Measurements from ENCODE around the gene KIAA0040.

KIAA0040 gene

GRCh38 chr1:175200678-175201521 is 8.3 kb upstream of the KIAA0040 start:
- no peak for DNase-seq (ENCODE audit: low read depth)

GRCh38 chr1:175198332-175198731 is 5.8 kb upstream of the KIAA0040 start:
- DNase-seq (ENCODE audit: low read depth): no peak

GRCh38 chr1:175197531-175197930 is 5.0 kb upstream of the KIAA0040 start:
- no peak for DNase-seq (ENCODE audit: low read depth)

GRCh38 chr1:175195798-175196197 is 3.2 kb upstream of the KIAA0040 start:
- DNase-seq (ENCODE audit: low read depth): no peak

- no peak for DNase-seq (ENCODE audit: low read depth)
Observed at GRCh38 chr1:175195281-175195680, 2.7 kb upstream of the KIAA0040 start.

- no peak for DNase-seq (ENCODE audit: low read depth)
Observed at GRCh38 chr1:175193527-175193910, 943 bp upstream of the KIAA0040 start.

- no peak for DNase-seq (ENCODE audit: low read depth)
Observed at GRCh38 chr1:175192111-175192629, 406 bp downstream of the KIAA0040 start.

- no peak for DNase-seq (ENCODE audit: low read depth)
Observed at GRCh38 chr1:175191659-175192058, 917 bp downstream of the KIAA0040 start.

- no peak for DNase-seq (ENCODE audit: low read depth)
Observed at GRCh38 chr1:175188936-175189335, 3.6 kb downstream of the KIAA0040 start.

GRCh38 chr1:175186433-175187160 is 6.0 kb downstream of the KIAA0040 start:
- no peak for DNase-seq (ENCODE audit: low read depth)

GRCh38 chr1:175185903-175186302 is 6.7 kb downstream of the KIAA0040 start:
- DNase-seq (ENCODE audit: low read depth): no peak

GRCh38 chr1:175183586-175183985 is 9.0 kb downstream of the KIAA0040 start:
- DNase-seq (ENCODE audit: low read depth): no peak

GRCh38 chr1:175182201-175182746 is 10.3 kb downstream of the KIAA0040 start:
- DNase-seq (ENCODE audit: low read depth): no peak

- DNase-seq (ENCODE audit: low read depth): no peak
Observed at GRCh38 chr1:175179837-175180590, 12.6 kb downstream of the KIAA0040 start.

GRCh38 chr1:175178456-175178855 is 14.1 kb downstream of the KIAA0040 start:
- DNase-seq (ENCODE audit: low read depth): no peak

GRCh38 chr1:175178056-175178455 is 14.5 kb downstream of the KIAA0040 start:
- DNase-seq (ENCODE audit: low read depth): no peak

- no peak for DNase-seq (ENCODE audit: low read depth)
Observed at GRCh38 chr1:175176246-175176645, 16.3 kb downstream of the KIAA0040 start.

GRCh38 chr1:175174309-175175102 is 18.1 kb downstream of the KIAA0040 start:
- DNase-seq (ENCODE audit: low read depth): no peak

- no peak for DNase-seq (ENCODE audit: low read depth)
Observed at GRCh38 chr1:175173531-175173930, 19.0 kb downstream of the KIAA0040 start.

GRCh38 chr1:175172503-175172902 is 20.1 kb downstream of the KIAA0040 start:
- DNase-seq (ENCODE audit: low read depth): no peak
